ENCODE data around the gene PLBD2. TPM values are rescaled to one million over a fixed set of nuclear protein-coding genes. Genes with fewer than 3 reads are reported as not detected.

Gene PLBD2, protein sequence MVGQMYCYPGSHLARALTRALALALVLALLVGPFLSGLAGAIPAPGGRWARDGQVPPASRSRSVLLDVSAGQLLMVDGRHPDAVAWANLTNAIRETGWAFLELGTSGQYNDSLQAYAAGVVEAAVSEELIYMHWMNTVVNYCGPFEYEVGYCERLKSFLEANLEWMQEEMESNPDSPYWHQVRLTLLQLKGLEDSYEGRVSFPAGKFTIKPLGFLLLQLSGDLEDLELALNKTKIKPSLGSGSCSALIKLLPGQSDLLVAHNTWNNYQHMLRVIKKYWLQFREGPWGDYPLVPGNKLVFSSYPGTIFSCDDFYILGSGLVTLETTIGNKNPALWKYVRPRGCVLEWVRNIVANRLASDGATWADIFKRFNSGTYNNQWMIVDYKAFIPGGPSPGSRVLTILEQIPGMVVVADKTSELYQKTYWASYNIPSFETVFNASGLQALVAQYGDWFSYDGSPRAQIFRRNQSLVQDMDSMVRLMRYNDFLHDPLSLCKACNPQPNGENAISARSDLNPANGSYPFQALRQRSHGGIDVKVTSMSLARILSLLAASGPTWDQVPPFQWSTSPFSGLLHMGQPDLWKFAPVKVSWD
- total RNA-seq: 31.6 and 46.9 TPM in 2 replicates

DNA sequence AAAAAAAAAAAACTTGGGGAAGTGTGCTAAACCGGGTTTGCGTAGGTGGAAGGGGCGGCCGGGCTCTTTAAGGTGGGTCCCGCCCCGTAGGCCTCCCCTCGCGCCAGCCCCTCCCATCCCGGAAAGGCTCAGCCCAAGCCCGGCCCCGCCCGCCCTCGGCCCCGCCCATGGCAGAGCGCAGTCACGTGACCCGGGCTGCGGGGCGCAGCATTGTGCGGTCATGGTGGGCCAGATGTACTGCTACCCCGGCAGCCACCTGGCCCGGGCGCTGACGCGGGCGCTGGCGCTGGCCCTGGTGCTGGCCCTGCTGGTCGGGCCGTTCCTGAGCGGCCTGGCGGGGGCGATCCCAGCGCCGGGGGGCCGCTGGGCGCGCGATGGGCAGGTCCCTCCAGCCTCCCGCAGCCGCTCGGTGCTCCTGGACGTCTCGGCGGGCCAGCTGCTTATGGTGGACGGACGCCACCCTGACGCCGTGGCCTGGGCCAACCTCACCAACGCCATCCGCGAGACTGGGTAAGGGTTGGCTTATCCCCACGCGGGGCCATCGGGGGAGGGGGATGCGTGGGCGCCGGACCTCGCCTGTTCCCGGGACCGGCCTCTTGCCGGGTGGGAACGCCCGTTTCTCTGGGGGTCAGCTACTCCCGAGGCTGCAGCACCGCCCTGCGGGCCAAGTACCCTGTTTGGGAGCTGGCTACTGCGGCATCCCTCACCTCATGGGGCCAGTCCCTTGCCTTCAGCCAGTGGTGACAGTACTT, at the start of gene PLBD2:
Gene PLBD2 (plus strand): TSS at position 207 of the 752 bp plus-strand sequence. CDS start 14 bp downstream, at position 221.

GRCh38 chr12:113334786-113335539, 23.4 kb upstream of the PLBD2 start, which contains the start of gene SLC8B1:
TSS of gene SLC8B1 (minus strand) at chr12:113335109. CDS start at chr12:113332878, 2,231 bp downstream.

GRCh38 chr12:113403435-113404415, 45.3 kb downstream of the PLBD2 start, which contains the start of gene SDS:
TSS of gene SDS (minus strand) at chr12:113403887. CDS start at chr12:113399708, 4,179 bp downstream.

DNA sequence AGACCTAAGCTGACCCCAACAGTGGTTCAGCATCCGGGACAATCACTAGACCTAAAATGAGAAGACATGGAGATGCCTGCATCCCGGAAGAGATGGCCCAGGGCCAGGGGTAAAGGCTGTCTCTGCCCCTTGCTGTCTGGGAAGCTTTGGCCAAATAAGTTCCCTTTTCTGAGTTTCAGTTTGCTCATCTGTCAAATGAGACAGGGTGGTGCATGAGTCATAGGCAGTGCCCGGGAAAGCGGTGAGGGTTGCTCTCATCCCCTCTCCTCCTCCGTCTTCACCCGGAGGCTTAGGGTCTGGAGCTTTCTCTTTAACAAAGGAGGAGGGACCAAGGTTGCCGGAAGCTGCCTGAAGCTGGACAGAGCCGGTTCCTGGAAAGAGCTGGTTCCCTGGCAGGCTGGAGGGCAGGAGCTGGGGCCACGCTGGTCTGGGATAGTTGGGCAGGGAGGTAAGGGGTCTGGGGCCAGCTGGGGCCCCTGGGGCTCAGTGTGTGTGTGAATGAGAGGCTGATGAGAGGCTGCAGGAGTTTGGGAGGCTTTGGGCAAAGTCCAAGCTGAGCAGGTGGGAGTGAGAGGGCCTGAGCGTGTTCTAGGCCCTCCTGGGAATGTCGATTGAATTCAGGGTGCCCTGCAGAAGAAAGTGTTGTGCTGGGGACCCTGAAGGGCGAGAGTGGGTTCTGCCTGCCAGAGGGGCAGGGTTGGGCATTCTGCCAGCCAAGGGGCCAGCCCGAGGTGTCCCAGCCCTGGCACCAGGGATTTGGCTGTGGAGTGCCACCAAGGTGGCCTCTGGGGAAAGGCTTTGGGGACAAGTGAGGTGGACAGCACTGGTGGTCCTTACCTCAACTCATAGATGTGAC, 63.9 kb downstream of the PLBD2 start, which contains the start of gene SDSL:
Gene SDSL (plus strand): TSS at position 351 of the 856 bp plus-strand sequence. CDS start 5,603 bp downstream, outside the sequence.

Other genes with a start within 250 kb of the PLBD2 start
- gene RASAL1, start 222.8 kb upstream of the PLBD2 start, total RNA-seq: not detected in 2 replicates
- not detected in 2 replicates for gene CFAP73, start 208.9 kb upstream of the PLBD2 start, total RNA-seq
- gene DDX54, start 173.1 kb upstream of the PLBD2 start, total RNA-seq: 25.9 and 34.0 TPM in 2 replicates
- gene RITA1, start 172.9 kb upstream of the PLBD2 start, total RNA-seq: 11.1 and 12.6 TPM in 2 replicates
- 20.9 and 31.3 TPM in 2 replicates for gene TPCN1, start 137.1 kb upstream of the PLBD2 start, total RNA-seq
- gene SLC8B1, start 23.5 kb upstream of the PLBD2 start, total RNA-seq: 7.3 and 10.4 TPM in 2 replicates
- gene SDS, start 45.3 kb downstream of the PLBD2 start, total RNA-seq: 0.13 TPM in 1 of 2 replicates, not detected in the other
- gene SDSL, start 63.8 kb downstream of the PLBD2 start, total RNA-seq: 17.0 and 23.6 TPM in 2 replicates
- gene LHX5, start 113.3 kb downstream of the PLBD2 start, total RNA-seq: not detected in 2 replicates